MM.1S (cell line): ENCODE measurements around the gene ATPAF1.

Source experiments
- EZH2 ChIP-seq: fragments of 300-600 bp; sonication (generic); optimal IDR thresholded peaks from 2 replicates; pipeline ENCODE3; 2017; ENCODE audit warnings: low read depth, mild to moderate bottlenecking, antibody characterized with exemption, low read length, mixed read lengths
- TF ChIP-seq, protein P1 (sequence below): fragments of 300-600 bp; sonication (generic); IDR thresholded peaks from 2 replicates; pipeline ENCODE4 v1.5.1; 2016; ENCODE audit warnings: antibody characterized with exemption, low read length, mixed read lengths

DNA sequence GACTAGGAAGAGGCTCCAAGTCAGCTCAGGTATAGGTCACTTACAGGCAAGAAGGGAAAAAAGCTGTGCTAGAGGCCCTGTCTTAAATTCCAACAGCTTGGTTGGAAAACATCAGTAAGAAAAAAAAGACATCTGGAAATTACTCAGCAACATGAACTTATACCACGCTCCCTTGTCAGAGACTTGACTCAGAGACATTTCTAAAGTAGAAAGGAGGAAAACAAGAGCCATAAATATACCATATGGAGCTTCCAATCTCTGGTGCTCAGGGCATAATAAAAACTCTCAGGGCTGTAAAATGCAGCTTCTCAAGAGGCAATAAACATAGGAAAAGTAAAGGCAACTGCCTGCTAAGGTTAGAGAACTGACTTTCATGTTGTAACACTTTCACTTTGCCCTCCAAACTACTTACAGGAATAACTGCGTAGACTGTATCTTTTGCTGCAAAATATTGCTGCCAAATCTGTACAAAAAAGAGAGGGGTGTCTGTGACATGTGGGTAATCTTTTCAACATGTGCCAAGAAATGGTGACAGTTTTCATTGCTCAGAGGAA is 14.7 kb downstream of the ATPAF1 start:
- TF ChIP-seq, protein P1, sequence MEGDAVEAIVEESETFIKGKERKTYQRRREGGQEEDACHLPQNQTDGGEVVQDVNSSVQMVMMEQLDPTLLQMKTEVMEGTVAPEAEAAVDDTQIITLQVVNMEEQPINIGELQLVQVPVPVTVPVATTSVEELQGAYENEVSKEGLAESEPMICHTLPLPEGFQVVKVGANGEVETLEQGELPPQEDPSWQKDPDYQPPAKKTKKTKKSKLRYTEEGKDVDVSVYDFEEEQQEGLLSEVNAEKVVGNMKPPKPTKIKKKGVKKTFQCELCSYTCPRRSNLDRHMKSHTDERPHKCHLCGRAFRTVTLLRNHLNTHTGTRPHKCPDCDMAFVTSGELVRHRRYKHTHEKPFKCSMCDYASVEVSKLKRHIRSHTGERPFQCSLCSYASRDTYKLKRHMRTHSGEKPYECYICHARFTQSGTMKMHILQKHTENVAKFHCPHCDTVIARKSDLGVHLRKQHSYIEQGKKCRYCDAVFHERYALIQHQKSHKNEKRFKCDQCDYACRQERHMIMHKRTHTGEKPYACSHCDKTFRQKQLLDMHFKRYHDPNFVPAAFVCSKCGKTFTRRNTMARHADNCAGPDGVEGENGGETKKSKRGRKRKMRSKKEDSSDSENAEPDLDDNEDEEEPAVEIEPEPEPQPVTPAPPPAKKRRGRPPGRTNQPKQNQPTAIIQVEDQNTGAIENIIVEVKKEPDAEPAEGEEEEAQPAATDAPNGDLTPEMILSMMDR = no peak
- no peak for TF ChIP-seq EZH2
